Activated gamma-delta T cell treated with anti-CD3 and anti-CD28 coated beads, Interleukin-2, amount 50 U/mL, for 16 hours (primary cell): Measurements from ENCODE around the gene PTPRH.

ENCODE experiments used
- DNase-seq: peaks from one replicate; pipeline ENCODE4 v3.0.0-alpha.2; 2020; ENCODE audit warnings: low read depth

PTPRH gene

GRCh38 chr19:55208880-55209692, at the start of gene PTPRH:
TSS of gene PTPRH (minus strand) at chr19:55209501. CDS start at chr19:55209433, 68 bp downstream.
- DNase-seq, result no peak

GRCh38 chr19:55258476-55258827, 49.2 kb upstream of the PTPRH start:
- no peak for DNase-seq

GRCh38 chr19:55257461-55258420, 48.4 kb upstream of the PTPRH start:
- DNase-seq, result no peak

GRCh38 chr19:55256562-55257460, 47.5 kb upstream of the PTPRH start:
- DNase-seq, result no peak

GRCh38 chr19:55255618-55256423, 46.5 kb upstream of the PTPRH start:
- DNase-seq, result no peak

- no peak for DNase-seq
Measured at GRCh38 chr19:55254625-55254977, 45.3 kb upstream of the PTPRH start.

GRCh38 chr19:55253842-55254624, 44.7 kb upstream of the PTPRH start:
- peak; percentile 49 for DNase-seq

GRCh38 chr19:55252760-55253663, 43.7 kb upstream of the PTPRH start:
- no peak for DNase-seq

GRCh38 chr19:55251341-55252081, 42.2 kb upstream of the PTPRH start:
- peak; percentile 44 for DNase-seq

- DNase-seq, result no peak
Measured at GRCh38 chr19:55250262-55251036, 41.1 kb upstream of the PTPRH start.

GRCh38 chr19:55249841-55250240, 40.5 kb upstream of the PTPRH start:
- DNase-seq, result no peak

- DNase-seq, result no peak
Measured at GRCh38 chr19:55248704-55249103, 39.4 kb upstream of the PTPRH start.

GRCh38 chr19:55248166-55248675, 38.9 kb upstream of the PTPRH start:
- DNase-seq, result no peak

GRCh38 chr19:55247621-55248099, 38.4 kb upstream of the PTPRH start:
- DNase-seq, result no peak

GRCh38 chr19:55246462-55247451, 37.5 kb upstream of the PTPRH start:
- DNase-seq, result no peak
